Tibial nerve (tissue), 3 donors: ENCODE data around the gene GOLT1B.

Experiments
- POLR2A ChIP-seq, 2 donors: fragments of 450-650 bp; IDR thresholded peaks; one replicate each; pipeline ENCODE4 v1.6.1; 2017; ENCODE audit warnings: antibody characterized with exemption in 2 of 2, mild to moderate bottlenecking in 2 of 2, moderate library complexity in 2 of 2
- TF ChIP-seq, protein P1 (sequence below), 5 experiments: fragments of 200-600 bp in 3 of 5; fragments of 450-650 bp in 2 of 5; sonication (generic) in 3 of 5; IDR thresholded peaks; one replicate each; pipeline ENCODE4 v1.5.1; 2016 to 2019; ENCODE audit warnings: antibody characterized with exemption in 5 of 5, mild to moderate bottlenecking in 3 of 5, moderate library complexity in 2 of 5

DNA sequence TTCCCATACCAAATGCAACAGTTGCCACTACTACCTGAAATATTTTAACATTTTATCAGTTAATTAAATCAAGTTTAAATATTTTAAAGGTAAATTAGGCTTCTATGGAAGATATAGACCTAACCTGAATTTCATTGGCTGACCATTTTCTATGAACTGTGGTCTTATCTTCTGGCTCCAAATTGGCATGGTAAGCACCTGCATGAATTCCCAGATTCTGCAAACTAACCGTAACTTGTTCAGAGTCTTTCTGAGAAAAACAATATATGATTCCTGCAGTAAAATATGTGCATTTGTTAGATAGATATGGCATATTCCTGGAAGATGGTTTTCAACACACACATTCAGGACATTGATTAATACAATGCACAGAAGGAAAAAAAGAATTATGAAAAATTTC is 26.0 kb upstream of the GOLT1B start:
- no peak for TF ChIP-seq POLR2A (IDR thresholded peaks at IDR 0.05)
- TF ChIP-seq, protein P1, sequence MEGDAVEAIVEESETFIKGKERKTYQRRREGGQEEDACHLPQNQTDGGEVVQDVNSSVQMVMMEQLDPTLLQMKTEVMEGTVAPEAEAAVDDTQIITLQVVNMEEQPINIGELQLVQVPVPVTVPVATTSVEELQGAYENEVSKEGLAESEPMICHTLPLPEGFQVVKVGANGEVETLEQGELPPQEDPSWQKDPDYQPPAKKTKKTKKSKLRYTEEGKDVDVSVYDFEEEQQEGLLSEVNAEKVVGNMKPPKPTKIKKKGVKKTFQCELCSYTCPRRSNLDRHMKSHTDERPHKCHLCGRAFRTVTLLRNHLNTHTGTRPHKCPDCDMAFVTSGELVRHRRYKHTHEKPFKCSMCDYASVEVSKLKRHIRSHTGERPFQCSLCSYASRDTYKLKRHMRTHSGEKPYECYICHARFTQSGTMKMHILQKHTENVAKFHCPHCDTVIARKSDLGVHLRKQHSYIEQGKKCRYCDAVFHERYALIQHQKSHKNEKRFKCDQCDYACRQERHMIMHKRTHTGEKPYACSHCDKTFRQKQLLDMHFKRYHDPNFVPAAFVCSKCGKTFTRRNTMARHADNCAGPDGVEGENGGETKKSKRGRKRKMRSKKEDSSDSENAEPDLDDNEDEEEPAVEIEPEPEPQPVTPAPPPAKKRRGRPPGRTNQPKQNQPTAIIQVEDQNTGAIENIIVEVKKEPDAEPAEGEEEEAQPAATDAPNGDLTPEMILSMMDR (IDR thresholded peaks at IDR 0.05) = no peak
